ENCODE results near the gene AK3. TPM values are rescaled to one million over a fixed set of nuclear protein-coding genes. Genes with fewer than 3 reads are reported as not detected.
"Not testable (repeated sequence)": the region's sequence is repeated elsewhere in the genome, so short reads cannot be mapped to it uniquely, and the experiment has no call there.

AK3 gene
- polyA plus RNA-seq (2013, experiment 1 of 2; ENCODE audit: insufficient read length) = 32.3 TPM
- polyA plus RNA-seq (2013, experiment 2 of 2; ENCODE audit: insufficient read length) = 32.2 TPM

DNA sequence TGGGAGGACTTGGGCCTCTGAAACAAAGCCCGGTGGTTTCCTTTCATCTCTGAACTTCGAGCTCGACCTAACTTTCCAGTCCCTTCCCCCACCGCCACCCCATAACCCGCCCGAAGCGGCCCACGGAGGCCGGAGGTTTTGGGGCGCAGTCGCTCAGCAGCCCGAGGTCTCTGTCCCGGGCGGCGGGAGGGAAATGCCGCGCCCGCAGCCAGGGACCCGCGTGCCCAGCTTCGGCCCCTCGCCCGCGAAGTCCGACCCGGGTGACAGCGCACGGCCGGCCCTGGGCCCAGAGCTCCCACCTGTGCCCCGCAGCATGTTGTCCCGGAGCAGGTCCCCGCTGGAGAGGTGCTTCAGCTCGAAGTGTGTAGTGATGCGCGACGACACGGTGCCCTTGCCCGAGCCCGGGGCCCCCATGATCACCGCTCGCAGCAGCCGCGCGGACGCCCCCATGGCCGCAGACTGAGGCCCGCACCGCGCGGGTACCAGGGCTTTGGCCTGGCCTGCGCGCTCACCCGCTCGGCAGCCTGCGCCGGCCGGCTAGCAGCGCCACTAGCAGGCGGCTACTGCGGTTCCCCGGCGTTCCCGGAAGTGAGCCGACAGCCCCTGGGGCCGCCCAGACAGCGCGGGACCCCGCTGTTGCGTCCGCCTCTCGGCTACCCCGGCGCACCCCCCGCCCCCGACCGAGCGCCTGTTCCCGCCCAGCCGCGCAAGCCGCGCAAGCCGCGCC, at the start of gene AK3:
Gene AK3, minus strand, starts transcription at position 565 of the 727 bp plus-strand sequence. Its CDS starts 115 bp downstream, at position 450.
- DNase-seq = peak; percentile 88

DNA sequence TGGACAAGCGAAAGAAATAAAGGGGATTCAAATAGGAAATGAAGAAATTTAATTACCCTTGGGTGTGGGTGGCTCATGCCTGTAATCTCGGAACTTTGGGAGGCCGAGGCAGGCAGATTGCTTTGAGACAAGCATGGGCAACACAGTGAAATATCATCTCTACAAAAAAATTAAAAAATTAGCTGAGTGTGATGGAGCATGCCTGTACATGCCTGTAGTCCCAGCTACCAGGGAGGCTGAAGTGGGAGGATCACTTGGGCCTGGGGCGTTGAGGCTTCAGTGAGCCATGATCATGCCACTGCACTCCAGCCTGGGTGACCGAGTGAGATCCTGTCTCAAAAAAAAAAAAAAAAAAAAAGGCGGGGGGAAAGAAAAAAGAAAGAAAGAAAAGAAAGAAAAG, 47.7 kb upstream of the AK3 start:
- DNase-seq = no peak

DNA sequence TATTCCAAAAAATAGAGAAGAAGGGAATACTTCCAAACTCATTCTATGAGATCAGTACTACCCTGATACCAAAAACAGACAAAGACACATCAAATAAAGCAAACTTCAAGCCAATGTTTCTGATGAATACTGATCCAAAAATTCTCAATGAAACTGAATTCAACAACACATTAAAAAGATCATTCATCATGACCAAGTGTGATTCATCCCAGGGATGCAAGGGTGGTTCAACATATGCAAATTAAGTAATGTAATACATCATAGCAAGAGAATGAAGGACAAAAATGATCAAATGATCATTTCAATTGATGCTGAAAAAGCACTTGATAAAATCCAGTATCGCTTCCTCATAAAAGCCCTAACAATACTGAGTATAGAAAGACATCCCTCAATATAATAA, 46.9 kb upstream of the AK3 start:
- DNase-seq = no peak

DNA sequence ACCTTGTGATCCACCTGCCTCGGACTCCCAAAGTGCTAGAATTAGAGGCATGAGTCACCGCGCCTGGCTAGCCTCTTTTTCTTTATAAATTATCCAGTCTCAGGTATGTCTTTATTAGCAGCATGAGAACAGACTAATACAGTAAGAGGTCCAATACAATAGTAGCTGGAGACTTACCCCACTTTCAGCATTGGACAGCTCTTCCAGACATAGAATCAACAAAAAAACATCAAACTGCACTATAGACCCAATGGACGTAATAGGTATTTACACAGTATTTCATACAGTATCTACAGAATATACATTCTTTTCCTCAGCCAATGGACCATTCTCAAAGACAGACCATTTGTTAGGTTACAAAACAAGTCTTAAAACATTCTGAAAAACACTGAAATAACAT, 45.6 kb upstream of the AK3 start:
- no peak for DNase-seq

DNA sequence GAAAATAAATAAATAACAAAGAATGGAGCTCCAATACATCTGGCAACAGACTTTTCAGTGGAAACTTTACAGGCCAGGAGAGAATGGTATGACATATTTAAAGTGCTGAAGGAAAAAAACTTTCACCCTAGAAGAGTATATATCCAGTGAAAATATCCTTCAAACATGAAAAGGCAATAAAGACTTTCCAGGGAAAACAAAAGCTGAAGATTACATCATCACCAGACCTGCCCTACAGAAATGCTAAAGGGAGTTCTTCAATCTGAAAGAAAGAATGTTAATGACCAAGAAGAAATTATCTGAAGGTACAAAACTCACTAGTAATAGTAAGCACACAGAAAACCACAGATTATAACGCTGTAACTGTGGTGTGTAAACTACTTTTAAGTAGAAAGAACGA, 43.4 kb upstream of the AK3 start:
- no peak for DNase-seq

DNA sequence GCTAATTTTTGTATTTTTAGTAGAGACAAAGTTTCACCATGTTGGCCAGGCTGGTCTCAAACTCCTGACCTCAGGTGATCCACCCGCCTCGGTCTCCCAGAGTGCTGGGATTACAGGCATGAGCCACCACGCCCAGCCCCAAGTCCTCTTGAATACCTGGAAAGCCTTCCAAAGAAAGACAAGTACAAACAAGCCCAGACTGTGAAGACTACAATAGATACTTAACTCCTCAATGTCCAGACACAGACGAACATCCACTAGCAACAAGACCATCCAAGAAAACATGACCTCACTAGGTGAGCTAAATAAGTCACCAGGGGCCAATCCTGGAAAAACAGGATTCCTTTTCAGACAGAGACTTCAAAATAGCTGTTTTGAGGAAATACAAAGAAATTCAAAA, 42.2 kb upstream of the AK3 start:
- DNase-seq = not testable (repeated sequence)

DNA sequence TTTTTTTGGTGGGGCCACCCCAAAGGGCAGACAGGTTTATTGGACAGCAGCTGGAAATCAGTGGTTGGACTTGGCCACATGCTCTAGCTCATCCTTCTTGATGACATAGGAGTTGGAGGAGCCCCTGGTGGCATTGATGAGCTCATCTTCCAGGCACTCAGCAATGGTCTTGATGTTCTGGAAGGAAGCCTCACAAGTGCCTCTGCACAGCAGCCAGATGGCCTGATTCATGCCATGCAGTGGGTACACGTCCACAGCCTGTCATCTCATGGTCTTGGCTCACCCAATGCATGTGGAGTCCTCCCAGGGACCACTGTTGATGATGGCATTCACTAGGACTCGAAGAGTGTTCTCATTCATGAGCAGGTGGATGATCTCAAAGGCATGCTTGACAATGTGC, 40.4 kb upstream of the AK3 start:
- DNase-seq = no peak

DNA sequence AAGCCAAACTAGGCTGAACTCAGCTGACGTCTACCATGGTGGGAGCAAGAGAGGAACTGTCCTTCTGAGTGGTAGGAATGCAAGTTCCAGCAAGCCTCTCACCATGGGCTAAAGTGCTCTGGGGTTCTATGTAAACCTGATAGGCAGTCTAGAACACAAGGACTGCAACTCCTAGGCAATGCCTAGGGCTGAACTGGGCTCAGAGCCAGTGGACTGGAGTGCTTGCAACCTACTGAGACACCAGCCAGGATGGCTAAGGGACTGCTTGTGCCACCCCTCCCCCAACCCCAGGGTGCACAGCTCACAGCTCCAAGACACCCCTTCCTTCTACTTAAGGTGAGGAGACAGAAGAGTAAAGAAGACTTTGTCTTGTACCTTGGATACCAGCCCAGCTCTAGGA, 39.6 kb upstream of the AK3 start:
- DNase-seq = no peak

DNA sequence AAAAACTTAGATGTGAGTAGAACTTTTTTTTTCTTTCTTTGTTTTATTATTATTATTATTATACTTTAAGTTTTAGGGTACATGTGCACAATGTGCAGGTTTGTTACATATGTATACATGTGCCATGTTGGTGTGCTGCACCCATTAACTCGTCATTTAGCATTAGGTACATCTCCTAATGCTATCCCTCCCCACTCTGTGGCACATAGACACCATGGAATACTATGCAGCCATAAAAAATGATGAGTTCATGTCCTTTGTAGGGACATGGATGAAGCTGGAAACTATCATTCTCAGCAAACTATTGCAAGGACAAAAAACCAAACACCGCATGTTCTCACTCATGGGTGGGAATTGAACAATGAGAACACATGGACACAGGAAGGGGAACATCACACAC, 34.0 kb upstream of the AK3 start:
- DNase-seq = not testable (repeated sequence)

DNA sequence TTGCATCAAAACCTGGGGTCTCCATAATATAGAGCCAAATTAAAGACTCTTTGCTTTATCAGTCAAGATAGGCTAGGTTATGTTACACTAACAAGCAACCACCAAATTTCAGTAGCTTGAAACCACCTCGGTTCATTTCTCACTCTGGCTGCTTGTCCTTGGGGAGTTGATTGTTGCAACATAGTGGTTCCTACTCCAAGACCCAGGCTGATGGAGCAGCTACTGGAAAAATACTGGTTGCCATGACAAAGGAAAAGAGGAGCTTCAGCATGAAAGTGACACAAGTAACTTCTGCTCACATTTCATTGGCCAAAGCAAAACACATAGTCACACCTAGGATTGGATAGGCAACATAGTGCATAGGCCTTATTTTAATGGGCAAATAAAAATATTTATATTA, 33.2 kb upstream of the AK3 start:
- DNase-seq = peak; percentile 4

DNA sequence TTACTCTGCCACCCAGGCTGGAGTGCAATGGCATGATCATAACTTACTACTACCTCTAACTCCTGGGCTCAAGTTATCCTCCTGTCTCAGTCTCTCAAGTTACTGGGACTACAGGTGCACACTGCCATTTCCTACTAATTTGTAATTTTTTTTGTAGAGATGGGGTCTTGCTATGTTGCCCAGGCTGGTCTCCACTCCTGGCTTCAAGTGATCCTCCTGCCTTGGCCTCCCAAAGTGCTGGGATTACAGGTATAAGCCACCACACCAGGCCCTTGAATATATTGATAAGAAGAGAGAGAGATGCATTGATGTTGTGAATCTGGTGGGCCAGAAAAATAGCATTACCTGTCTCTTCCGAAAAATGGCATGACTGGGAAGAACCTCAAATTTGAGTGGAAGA, 30.8 kb upstream of the AK3 start:
- no peak for DNase-seq

DNA sequence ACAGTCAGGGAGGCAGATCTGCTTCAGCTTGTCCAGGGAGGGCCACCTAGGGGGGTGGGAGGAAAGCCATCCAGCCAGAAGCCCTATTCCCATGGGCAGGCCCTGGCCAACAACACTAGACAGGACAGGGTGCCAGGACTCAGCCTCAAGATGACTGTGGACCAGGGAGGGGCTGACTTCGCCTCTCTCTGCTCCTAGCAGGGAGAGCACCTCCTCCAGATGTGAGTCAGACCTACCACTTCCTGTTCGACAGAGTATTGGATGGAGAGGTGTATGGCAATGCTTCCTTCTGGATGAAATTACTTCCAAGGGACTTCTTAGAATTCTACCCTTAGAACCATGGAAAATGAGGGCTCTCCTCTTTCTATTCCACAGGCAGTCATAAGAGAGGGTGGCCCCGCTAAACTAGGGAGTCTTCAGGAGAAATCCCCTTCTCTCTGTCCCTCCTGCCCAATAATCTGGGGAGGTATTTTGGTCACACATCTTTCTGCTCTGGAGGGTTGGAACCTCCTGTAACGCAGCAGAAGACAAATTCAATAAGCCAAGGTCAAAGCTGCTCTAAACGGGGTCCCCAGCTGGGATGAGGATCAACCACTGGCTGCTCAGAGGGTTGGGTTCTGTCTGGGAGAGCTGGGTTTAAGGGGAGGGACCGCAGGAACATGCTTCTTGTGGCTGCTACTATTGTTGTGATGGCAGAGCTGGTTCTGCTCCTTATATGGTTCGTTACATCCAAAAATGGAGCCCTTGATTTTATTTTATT, 28.5 kb upstream of the AK3 start:
- peak; percentile 32 for DNase-seq

DNA sequence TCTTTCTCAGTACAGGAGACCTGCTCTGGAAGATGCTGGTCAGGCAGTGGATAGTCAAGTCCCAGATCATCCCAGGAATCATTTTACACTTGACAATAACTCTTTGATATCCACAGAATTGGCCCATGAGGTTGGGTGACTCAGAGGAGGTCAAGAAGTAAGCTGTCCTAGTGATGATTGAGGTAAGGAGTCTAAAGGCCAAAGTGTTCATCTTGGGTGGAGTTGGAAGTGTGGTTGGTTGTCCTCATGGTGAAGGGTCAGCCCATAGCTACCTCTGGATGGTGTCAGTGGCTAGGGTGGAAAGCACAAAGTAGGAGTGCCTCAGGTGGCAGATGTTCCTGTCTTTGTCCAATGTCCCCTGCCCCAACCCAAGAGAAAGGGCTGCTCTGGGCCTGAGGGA, 27.7 kb upstream of the AK3 start:
- no peak for DNase-seq

DNA sequence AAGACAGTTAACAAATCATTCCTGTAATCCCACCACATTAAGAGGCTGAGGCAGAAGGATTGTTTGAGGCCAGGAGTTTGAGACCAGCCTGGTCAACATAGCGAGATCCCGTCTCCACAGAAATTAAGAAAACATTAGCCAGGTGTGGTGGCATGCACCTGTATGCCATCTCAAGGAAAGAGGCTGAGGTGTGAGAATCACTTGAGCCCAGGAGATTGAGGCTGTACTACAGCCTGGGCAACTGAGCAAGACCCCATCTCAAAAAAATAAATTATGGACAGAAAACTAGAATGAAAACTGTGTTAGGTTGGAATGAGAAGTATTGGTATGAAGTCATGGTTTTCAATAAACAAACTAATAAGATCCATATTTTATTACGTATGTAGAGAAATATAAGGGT, 23.0 kb upstream of the AK3 start:
- no peak for DNase-seq

DNA sequence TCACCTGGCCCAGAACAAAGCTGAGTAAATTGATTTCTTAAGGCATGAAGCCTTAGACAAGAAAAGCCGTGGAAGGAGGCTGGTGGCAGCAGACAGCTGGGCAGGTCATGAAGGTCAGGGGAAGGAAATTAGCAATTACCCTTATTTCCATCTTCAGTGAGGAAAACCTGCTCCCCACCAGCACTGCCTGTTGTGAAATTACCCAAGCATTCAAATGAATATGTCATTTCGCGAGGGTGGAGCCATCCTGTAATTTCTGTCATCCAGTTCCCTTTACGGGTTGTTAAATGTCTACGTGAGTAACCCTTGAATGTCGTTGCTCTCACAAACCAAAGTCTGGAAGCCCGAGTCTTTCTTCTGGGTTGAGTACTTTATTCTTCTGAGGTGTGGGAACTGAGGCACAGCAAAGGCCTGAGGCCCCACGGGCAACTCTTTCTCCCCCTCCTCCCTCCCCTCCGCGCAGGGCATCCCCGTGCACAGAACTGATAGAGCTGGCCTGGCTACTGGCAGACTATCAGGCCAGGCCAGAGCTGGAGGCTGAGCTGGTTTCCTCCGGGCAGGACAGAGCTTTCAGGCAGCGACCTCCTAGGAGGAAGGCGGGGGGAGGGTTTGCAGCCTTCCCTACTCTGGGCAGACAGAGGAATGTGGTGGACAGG, 22.0 kb upstream of the AK3 start:
- peak; percentile 38 for DNase-seq

DNA sequence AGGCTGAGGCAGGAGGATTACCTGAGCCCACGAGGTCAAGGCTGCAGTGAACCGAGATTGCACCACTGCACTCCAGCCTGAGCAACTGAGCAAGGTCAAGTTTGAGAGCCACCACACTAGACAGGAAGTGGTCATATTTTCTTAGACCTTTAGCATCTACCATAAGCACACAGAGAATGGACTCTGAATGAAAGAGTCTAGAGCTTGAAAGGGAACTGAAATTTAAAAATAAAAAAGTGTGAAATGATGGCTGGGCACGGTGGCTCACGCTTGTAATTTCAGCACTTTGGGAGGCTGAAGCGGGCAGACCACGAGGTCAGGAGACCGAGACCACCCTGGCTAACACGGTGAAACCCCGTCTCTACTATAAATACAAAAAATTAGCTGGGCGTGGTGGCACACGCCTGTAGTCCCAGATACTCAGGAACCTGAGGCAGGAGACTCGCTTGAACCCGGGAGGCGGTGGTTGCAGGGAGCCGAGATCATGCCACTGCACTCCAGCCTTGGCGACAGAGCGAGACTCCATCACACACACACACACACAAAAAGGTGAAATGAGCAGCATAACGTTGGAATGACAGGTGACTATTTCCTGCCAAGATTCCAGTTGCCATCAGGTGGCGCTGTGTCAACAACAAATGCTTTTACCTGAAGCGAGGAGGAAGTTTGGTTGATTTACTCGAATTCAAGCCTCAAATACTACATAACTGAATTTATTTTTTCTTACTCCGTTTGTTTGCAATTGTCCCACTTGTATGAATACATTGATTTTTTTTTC, 21.3 kb upstream of the AK3 start:
- DNase-seq = peak; percentile 60

DNA sequence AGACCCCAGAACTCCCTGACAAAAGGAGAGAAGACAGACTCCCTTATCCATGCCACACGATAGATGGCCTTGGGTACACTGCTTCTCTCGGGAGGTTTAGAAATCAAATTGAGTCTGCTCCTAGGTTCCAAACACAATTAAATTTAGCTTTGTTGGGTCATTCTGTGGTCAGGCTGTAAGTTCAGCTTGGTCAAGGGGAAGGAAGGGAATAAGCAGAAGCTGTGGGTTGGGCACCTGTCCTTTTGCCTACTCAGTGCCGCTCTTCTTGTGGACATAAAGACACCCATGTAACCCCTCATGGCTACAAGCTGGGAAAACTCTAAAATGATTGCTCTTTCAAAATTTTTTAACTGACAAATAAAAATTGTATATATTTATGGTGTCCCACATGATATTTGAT, 19.1 kb upstream of the AK3 start:
- DNase-seq = no peak

DNA sequence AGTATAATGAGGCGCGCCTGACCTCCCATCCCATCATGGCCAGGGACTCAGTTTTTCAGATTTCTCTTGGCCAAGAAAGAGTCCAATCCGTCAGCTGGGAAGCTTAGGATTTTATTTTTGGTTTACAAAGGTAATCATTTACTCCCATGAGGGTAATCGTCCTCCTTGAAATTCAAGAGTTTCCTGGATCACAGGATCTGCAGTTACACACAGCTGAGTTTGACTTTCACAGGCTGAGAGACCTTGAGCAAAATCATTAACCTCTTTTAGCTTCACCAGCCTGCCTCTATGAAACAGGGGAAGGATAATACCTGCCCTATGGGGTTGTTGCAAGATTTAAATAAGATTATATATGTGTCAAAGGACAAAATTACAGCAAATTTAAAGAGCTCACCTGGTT, 15.4 kb upstream of the AK3 start:
- DNase-seq = no peak

DNA sequence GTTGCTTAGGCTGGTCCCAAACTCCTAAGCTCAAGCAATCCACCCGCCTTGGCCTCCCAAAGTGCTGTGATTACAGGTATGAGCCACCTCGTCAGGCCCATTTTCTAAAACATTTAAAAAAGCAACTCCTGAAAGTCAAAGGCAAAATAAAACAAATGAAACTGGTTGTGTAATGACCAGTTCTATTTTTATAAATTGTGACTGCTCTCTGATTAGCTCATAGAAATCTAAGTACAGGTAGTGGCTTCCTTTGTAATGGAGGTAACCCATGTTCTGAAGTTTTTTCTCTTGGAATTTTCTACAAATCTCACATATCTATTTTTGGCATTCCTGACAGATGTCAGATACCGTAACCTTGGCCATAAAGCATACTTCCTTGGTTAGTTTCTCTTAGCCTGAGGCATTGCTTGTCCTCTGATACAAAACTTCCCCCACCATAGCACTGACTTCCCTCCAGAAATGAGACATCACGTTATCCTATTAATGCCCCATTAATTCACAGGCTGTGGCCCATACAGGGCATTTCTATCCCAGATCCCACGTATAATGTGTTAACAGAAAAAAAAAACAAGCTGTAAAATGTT, 14.1 kb upstream of the AK3 start:
- DNase-seq = no peak

DNA sequence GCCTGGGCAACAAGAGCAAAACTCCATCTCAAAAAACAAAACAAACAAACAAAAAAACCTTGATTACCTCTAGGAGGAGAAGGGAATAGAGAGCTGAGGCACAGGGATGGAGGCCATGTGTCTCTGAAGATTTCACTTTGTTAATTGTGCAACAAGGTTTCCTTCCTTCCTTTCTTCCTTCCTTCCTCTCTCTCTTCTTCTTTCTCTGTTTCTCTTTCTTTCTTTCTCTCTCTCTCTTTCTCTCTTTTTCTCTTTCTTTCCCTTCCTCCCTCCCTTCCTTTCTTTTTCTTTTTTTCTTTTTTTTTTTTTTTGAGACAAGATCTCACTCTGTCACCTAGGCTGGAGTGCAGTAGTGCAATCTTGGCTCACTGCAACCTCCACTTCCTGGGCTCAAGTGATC, 13.5 kb upstream of the AK3 start:
- DNase-seq = not testable (repeated sequence)

DNA sequence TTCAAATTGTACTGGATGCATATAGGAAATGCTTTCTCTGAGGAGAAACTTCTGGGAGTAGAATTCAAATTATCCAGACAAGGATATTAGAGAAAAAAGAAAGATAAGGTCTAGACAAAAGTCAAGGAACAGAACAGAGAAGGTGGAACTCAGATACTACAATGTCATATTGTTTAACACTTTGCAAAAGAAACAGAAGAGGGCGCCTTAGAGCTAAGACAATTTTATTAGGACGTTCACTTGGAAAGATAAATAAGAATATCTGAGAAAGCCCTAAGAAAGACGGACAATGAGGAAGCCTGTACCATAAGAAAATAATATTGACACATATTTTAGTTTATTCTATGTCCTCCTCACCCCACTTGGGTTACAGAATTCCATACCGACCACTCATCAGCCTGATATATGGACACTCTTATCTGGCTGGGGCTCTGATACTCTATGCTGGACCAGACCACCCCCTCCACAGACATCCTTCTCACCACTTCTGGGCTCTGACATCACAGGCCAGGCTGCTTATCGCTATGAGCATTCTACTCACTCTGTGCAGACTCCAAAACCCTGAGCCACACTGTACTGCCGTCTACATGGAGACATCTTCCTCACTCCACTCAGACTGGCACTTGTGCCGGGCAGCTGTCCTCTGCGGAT, 9.1 kb upstream of the AK3 start:
- peak; percentile 37 for DNase-seq

DNA sequence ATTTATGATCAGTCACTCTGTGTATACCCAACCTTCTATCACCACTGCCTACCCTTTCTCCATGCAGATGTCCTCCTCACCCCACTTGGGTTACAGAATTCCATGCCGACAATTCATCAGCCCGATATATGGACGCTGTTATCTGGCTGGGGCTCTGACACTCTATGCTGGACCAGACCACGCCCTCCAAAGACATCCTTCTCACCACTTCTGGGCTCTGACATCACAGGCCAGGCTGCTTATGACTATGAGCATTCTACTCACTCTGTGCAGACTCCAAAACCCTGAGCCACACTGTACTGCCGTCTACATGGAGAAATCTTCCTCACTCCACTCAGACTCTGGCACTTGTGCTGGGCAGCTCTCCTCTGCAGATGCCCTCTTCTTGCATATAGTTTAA, 7.6 kb upstream of the AK3 start:
- no peak for DNase-seq
